SK-N-MC (cell line): ENCODE results near the gene MCUR1.
"Not testable (repeated sequence)": the region's sequence is repeated elsewhere in the genome, so short reads cannot be mapped to it uniquely, and the experiment has no call there.

Source experiments
- DNase-seq: peaks from one replicate; pipeline ENCODE4 v3.0.0-alpha.2; 2011; ENCODE audit warnings: low read depth, low spot score
- H3K27ac ChIP-seq: fragments of 200-600 bp; sonication (generic); 2 replicates; pipeline ENCODE4 v1.5.1; 2016; ENCODE audit warnings: mixed run types
- H3K36me3 ChIP-seq: fragments of 200-600 bp; sonication (generic); 2 replicates; pipeline ENCODE4 v1.6.1; 2017; ENCODE audit warnings: antibody characterized with exemption, low read length, mixed read lengths; ENCODE audit not compliant: insufficient read depth
- H3K4me3 ChIP-seq: fragments of 200-600 bp; sonication (generic); 2 replicates; pipeline ENCODE4 v1.5.1; 2016
- H3K9ac ChIP-seq: fragments of 200-600 bp; sonication (generic); 2 replicates; pipeline ENCODE4 v1.8.0; 2017; ENCODE audit warnings: mixed run types, mixed read lengths; ENCODE audit not compliant: insufficient read length
- H3K9me3 ChIP-seq: fragments of 200-600 bp; sonication (generic); 2 replicates; pipeline ENCODE4 v1.6.1; 2017; ENCODE audit warnings: low read depth, mild to moderate bottlenecking, antibody characterized with exemption, low read length, moderate library complexity, mixed read lengths
- EZH2 ChIP-seq: fragments of 200-600 bp; sonication (generic); IDR thresholded peaks from one replicate; pipeline ENCODE4 v1.6.1; 2017; ENCODE audit warnings: antibody characterized with exemption
- FOXP2 ChIP-seq: optimal IDR thresholded peaks from 2 replicates; pipeline ENCODE3; 2011; ENCODE audit warnings: mild to moderate bottlenecking, moderate library complexity; ENCODE audit not compliant: insufficient read depth; ENCODE audit errors: extremely low read length, control extremely low read depth
- POLR2AphosphoS5 ChIP-seq: IDR thresholded peaks from 2 replicates; pipeline ENCODE4 v1.6.1; 2012; ENCODE audit warnings: mild to moderate bottlenecking, low read depth, low read length, borderline replicate concordance

MCUR1 gene

DNA sequence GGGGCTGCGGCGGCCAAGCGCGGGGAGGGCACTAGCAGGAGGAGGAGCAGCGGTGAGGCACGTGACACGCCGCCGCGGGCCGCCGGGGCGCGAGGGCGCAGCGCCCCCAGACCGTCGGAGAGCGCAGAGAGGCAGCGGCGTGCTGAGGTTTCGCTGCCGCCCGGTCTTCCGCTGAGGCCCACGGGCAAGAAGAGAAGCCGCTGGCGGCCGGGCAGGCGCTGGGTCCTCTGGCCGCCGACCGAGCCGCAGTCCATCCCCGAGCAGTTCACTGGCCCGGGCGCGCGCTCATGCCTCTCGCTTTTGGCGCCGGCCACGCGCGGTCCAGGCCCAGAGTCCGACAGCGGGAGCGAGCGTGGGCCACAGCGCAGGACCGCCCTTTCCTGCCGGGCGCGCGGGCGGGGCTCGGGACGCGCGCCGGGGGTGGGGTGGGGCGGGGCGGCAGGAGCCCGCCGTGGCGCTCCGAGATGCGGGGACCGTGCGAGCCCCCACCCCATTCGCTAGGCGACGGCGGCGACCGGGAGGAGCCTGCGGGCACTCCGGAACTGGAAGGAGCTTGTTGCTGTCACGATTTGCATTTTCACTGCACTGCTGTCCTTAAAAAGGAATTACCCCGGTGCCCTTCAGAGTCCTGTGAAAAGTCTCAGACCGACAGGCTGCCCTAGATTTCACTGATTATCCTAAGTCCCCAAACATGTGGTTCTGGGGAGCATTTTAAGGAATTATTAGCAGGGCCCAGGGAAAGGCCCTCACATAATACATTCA, at the start of gene MCUR1:
Gene MCUR1, minus strand, starts transcription at position 382 of the 762 bp plus-strand sequence. Its CDS starts 128 bp downstream, at position 254.
- Histone ChIP-seq H3K27ac (peak within 1 kb of the TSS; percentile 97), H3K9ac (peak within 1 kb of the TSS; percentile 87), H3K4me3 (peak within 1 kb of the TSS; percentile 97), H3K9me3 (no peaks in the 10 kb centered on the region), H3K36me3 (peaks cover 12% of the 10 kb centered on the region)
- DNase-seq, result no peak
- TF ChIP-seq EZH2, result no peak
- peak; percentile 62 for TF ChIP-seq POLR2AphosphoS5
- TF ChIP-seq FOXP2, result peak; percentile 35

GRCh38 chr6:13863699-13864155, 49.4 kb upstream of the MCUR1 start:
- TF ChIP-seq FOXP2, result no peak
- TF ChIP-seq POLR2AphosphoS5, result no peak
- TF ChIP-seq EZH2, result no peak
- DNase-seq, result no peak
- no peaks in the 10 kb centered on the region for H3K9me3 ChIP-seq
- no peak overlapping the region for H3K27ac ChIP-seq
- no peaks in the 10 kb centered on the region for H3K36me3 ChIP-seq
- H3K4me3 ChIP-seq, result no peak overlapping the region
- H3K9ac ChIP-seq, result no peak overlapping the region

GRCh38 chr6:13860556-13861185, 46.3 kb upstream of the MCUR1 start:
- not testable (repeated sequence) for H3K27ac ChIP-seq, H3K4me3 ChIP-seq, H3K9ac ChIP-seq, H3K9me3 ChIP-seq, DNase-seq, H3K36me3 ChIP-seq

GRCh38 chr6:13859871-13860555, 45.7 kb upstream of the MCUR1 start:
- H3K27ac ChIP-seq, result peak overlapping the region; percentile 37; the same call in 1 of the 2 replicates
- TF ChIP-seq EZH2, result no peak
- no peak for TF ChIP-seq FOXP2
- TF ChIP-seq POLR2AphosphoS5, result no peak
- H3K4me3 ChIP-seq, result no peak overlapping the region
- H3K9me3 ChIP-seq, result no peaks in the 10 kb centered on the region; the same call in 1 of the 2 replicates
- H3K9ac ChIP-seq, result no peak overlapping the region
- H3K36me3 ChIP-seq, result no peaks in the 10 kb centered on the region
- DNase-seq, result no peak

GRCh38 chr6:13854716-13855250, 40.4 kb upstream of the MCUR1 start:
- TF ChIP-seq FOXP2 (no peak), POLR2AphosphoS5 (no peak), EZH2 (no peak)
- DNase-seq, result no peak
- Histone ChIP-seq H3K9me3 (no peaks in the 10 kb centered on the region; the same call in 1 of the 2 replicates), H3K36me3 (no peaks in the 10 kb centered on the region), H3K4me3 (no peak overlapping the region), H3K9ac (no peak overlapping the region), H3K27ac (no peak overlapping the region)

DNA sequence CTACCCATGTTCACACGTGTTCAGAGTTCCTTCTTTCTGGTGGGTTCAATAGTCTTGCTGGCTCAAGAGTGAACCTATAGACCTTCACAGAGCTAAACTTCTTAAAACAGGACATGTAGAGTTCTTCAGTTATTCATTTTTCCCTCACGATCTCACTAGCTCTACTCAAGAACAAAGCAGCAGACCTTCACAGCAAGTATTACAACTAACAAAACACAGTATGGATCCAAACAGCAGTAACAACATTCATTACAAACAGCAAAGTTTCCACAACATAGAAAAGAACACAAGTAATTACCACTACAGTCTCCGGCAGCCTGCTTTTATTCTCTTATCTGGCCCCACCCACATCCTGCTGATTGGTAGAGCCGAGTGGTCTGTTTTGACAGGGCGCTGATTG, 39.5 kb upstream of the MCUR1 start:
- H3K4me3 ChIP-seq, result no peak overlapping the region
- H3K9me3 ChIP-seq, result no peaks in the 10 kb centered on the region; the same call in 1 of the 2 replicates
- no peak overlapping the region for H3K9ac ChIP-seq
- no peaks in the 10 kb centered on the region for H3K36me3 ChIP-seq
- no peak for DNase-seq
- TF ChIP-seq EZH2 (no peak), POLR2AphosphoS5 (no peak), FOXP2 (no peak)
- H3K27ac ChIP-seq, result no peak overlapping the region

- TF ChIP-seq EZH2 (no peak), FOXP2 (no peak), POLR2AphosphoS5 (no peak)
- H3K9ac ChIP-seq, result no peak overlapping the region
- no peaks in the 10 kb centered on the region for H3K36me3 ChIP-seq
- no peak for DNase-seq
- H3K9me3 ChIP-seq, result no peaks in the 10 kb centered on the region
- H3K27ac ChIP-seq, result no peak overlapping the region
- no peak overlapping the region for H3K4me3 ChIP-seq
Observed at GRCh38 chr6:13851803-13852202, 37.4 kb upstream of the MCUR1 start.

- H3K36me3 ChIP-seq, result no peaks in the 10 kb centered on the region
- no peak overlapping the region for H3K4me3 ChIP-seq
- DNase-seq, result no peak
- no peak overlapping the region for H3K27ac ChIP-seq
- TF ChIP-seq POLR2AphosphoS5 (no peak), FOXP2 (no peak), EZH2 (no peak)
- H3K9me3 ChIP-seq, result no peaks in the 10 kb centered on the region
- H3K9ac ChIP-seq, result no peak overlapping the region
Observed at GRCh38 chr6:13851330-13851729, 37.0 kb upstream of the MCUR1 start.

DNA sequence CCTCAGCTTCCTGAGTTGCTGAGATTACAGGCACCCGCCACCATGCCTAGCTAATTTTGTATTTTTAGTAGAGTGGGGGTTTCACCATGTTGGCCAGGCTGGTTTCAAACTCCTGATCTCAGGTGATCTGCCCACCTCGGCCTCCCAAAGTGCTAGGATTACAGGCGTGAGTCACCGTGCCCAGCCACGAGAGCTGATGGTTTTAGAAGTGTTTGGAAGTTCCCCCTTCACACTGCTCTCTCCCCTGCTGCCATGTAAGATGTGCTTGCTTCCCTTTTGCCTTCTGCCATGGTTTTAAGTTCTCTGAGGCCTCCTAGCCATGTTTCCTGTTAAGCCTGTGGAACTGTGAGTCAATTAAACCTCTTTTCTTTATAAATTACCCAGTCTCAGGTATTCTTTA, 36.3 kb upstream of the MCUR1 start:
- H3K9ac ChIP-seq, H3K9me3 ChIP-seq, H3K4me3 ChIP-seq, H3K27ac ChIP-seq, DNase-seq, H3K36me3 ChIP-seq: not testable (repeated sequence)
